ENCODE data around the gene CENPE.

The CENPE gene

GRCh38 chr4:103075894-103076746 lies 122.0 kb downstream of the CENPE start:
- DNase-seq, result peak; percentile 67

- no peak for DNase-seq
Measured at GRCh38 chr4:103075435-103075893, 122.7 kb downstream of the CENPE start.

- DNase-seq, result no peak
Measured at GRCh38 chr4:103074744-103075434, 123.3 kb downstream of the CENPE start.

GRCh38 chr4:103073792-103074438 lies 124.2 kb downstream of the CENPE start:
- no peak for DNase-seq

- no peak for DNase-seq
Measured at GRCh38 chr4:103067841-103068547, 130.1 kb downstream of the CENPE start.

- no peak for DNase-seq
Measured at GRCh38 chr4:103060453-103061148, 137.5 kb downstream of the CENPE start.
